HG02885 (cell line): ENCODE measurements around the gene TBX3.

Experiments
- ATAC-seq: cut with Tn5 transposase; IDR thresholded peaks from one replicate; pipeline ENCODE4 v1.9.1; 2021; ENCODE audit warnings: mild to moderate bottlenecking; ENCODE audit not compliant: unreplicated experiment, poor library complexity

Gene TBX3

GRCh38 chr12:114684870-114685273, 897 bp upstream of the TBX3 start:
- no peak for ATAC-seq

GRCh38 chr12:114683709-114684097, 272 bp downstream of the TBX3 start:
- ATAC-seq = no peak

DNA sequence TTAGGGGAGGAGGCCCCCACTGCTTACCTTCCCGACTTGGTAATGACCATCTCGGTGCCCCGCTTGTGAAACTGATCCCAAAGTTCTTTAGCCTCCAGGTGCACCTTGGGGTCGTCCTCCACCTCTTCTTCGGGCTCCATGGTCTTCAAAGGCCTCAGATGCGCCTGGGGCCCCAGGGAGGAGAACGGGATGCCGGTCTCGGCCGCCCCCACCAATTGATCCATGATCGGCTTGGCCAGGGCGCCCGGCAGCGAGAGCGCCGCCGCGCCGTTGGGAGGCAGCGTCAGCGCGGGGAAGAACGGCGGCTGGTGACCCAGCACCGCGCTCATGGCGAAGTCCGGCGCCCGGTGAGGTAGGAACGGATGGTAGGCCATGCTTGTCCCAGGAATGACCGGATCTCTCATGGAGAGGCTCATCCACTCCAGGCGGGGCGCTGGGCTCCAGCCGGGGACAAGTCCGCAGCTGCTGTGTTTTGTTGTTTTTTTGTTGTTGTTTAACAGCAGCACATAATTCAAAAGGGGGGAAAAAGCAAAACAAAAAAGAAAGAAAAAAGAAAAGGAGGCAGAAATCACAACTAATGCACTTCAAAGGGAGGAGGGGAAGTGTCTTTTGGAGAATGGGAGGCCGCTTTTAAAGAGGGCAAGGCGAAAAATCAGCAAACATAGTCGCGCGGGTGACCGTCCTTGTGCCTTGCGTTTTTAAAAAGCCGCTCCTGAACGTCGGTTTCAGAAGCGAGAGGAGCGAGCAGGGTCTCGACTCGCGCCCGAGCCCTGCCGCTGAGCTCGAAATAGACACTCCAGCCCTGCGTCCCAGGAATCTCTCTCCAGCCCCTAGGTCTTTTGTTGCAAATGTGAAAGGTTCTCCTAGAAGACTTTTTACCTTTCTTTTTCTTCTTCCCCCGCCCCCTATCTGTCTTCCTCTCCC, 928 bp downstream of the TBX3 start:
- no peak for ATAC-seq

DNA sequence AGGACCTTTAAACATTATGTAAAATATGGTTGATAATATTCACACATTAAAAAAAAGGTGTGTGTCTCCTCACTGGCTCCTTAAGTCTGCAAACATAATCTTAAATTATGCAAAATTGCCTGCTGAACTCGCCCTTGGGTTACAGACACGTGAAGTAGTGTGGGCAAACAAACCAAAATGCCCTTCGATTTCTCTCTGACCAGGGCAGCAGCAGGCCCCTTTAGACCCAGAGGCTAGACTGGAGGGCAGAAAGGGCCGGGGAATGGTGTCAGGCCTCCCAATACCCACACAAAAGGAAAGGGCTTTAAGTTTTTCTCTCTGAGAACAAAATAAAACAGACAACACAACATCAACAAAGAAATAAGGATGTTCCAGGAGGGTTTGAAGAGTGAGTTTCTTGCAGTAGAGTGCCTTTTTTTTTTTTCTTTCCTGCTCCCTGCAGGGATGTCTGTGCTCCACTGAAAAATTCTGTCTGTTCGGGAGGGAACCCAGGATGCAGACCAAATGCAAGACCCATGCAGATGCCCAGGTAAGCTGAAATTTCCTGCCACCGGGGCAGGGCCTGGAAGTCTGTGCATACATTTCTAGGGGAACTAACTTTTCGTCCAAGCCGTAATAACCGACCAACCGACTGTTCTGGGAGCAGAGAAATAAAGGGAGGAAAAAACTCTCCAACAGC, 1.7 kb downstream of the TBX3 start:
- ATAC-seq = no peak

GRCh38 chr12:114681116-114681871, 2.7 kb downstream of the TBX3 start:
- ATAC-seq = no peak

DNA sequence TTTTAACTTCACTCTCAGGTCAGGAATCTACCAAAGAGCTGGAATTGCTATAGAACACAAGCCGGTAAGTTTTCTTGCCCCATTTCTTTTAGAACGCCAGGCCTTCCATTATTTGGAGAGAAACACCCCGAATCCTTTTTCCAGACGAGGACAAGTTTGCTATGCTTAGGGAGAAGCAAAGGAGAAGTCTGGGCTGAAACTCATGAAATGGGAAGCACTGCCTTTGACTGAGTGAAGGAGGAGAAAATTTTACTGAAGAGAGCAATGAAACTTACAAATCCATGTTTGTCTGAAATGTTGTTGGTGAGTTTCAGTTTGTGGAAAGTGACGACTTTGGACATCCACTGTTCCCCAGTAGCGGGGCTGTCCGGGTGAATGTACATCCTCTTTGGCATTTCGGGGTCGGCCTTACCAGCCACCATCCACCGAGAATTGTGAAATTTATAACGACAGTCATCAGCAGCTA, 3.3 kb downstream of the TBX3 start:
- no peak for ATAC-seq

DNA sequence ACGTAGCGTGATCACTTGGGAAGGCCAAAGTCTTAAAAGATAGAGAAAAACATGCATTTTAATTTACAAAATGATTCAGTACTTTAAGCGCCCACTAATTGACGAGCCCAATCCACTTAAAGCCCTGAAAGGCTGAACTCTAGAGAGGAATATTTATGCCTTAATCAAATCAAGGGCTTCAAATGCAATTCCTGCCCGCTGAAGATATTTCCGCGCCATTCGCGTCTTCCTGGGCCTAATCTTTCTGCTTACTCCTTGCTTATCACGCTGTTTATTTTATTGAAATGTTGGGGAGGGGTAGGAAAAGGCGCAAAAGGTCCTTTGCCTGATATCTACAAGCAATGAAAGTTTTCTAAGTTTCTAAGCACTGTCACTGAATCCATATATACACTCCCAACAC, 4.0 kb downstream of the TBX3 start:
- ATAC-seq = no peak

- no peak for ATAC-seq
Measured at GRCh38 chr12:114679452-114679875, 4.5 kb downstream of the TBX3 start.

GRCh38 chr12:114678718-114679117, 5.3 kb downstream of the TBX3 start:
- ATAC-seq = no peak

GRCh38 chr12:114678028-114678427, 5.9 kb downstream of the TBX3 start:
- ATAC-seq = no peak

GRCh38 chr12:114676142-114676741, 7.7 kb downstream of the TBX3 start:
- no peak for ATAC-seq

- ATAC-seq = no peak
Measured at GRCh38 chr12:114674251-114675047, 9.5 kb downstream of the TBX3 start.

DNA sequence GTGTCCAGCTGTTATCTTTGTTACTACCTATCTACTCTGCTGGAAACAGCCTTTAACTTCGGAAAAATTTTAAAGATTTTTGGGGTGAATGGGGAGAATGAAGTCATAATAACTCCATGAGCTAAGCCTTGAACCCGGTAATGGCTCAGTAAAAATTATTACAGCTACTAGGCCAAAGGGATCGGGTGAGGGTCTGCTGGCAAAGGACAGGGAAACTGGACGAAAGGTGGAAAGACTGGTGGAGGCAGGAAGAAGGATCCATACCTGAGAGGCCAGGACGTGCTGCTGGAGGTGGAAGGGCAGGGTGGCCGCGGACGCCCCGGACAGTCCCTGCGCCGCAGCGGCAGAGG, 10.1 kb downstream of the TBX3 start:
- ATAC-seq = no peak

- ATAC-seq = no peak
Measured at GRCh38 chr12:114673169-114673833, 10.7 kb downstream of the TBX3 start.

DNA sequence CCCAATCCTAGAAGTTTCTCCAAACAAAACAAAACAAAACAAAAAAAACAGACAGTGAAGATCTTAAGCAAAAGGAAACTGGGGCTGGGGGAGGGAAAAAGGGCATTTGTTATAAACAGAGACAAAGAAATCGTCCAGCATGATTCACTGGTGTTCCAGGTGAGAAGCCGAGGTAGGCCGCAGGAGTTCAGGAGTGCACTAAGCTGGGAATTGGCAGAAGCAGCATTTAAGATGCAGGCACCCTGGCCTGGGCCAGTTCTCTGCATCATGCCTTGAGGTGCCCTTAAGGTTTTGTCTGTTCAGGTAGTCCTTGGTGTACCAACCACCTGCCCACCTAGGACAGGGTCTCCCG, 11.2 kb downstream of the TBX3 start:
- no peak for ATAC-seq

DNA sequence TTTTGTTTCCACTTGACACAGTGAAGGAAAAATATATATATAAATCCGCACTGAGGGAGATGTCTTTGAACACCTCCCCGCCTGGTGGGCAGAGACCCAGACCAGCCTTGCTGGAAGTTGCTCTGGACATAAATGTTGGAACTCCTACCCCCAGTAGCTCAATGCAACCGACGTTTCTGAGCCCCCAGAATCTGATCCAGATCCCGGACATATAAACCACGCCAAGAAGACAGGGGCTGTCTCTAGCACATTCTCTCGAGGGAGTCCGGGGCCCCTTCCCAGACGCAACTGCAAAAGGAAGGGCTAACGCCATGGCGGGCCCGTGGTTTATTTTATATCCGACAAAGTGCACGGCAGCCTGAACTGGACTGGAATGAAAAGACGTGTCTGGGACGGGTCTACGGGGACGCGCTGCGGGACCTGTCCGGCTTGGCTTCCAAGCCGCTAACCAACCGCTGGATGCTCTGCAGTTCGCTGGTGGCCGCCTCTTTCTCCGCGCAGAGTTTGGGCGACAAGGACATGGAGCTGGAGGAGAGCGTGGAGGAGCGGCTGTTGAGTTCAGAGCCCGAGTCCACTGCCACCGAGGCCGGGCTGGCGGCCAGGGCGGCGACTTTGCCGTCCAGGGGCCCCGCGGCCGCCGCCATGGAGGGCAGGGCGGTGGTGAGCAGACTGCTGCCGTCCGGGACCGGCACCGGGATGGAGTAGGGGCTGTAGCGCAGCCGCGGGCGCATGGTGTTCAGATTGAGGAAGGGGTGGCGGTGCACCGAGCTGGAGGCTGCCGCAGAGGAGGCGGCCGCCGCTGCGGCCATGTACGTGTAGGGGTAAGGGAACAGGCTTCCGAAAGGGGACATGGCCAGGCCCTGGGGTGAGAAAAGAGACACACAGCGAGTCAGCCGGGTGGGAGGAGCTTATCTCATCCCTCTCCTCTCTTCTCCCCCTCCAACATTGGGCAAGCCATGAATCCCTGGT, 12.2 kb downstream of the TBX3 start:
- no peak for ATAC-seq

DNA sequence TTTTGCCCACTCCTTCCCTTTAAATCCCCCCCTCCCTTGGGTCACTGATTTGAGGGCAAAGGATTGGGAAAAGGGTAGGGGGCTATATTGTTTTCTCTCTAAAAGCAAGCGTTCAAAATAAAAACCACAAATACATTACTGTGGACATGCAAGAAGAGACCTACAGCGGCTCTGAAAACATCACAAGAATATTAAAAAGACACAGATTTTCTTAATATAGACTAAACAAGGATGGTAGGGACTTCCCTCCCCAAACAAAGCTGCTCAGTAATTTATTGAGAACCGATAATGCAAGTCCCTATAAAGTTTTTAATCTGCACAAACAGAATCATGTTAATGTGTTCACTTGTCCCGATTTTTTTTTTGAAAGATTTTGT, 12.9 kb downstream of the TBX3 start:
- no peak for ATAC-seq

- no peak for ATAC-seq
Measured at GRCh38 chr12:114670291-114670980, 13.5 kb downstream of the TBX3 start.
